Naive B cell (primary cell): ENCODE measurements around the gene KCNC3. TPM values are rescaled to one million over a fixed set of nuclear protein-coding genes. Genes with fewer than 3 reads are reported as not detected.
A peak's percentile ranks its signal among the peaks of the same experiment; 100 is the strongest.

ENCODE experiments used
- ATAC-seq, 2 donors: fragments of 150-1000 bp; cut with Tn5 transposase; 2 replicates each; pipeline ENCODE4 v1.10.0; 2021; ENCODE audit warnings: low read depth in 2 of 2, mild to moderate bottlenecking in 2 of 2, moderate library complexity in 2 of 2
- DNase-seq: peaks from one replicate; pipeline ENCODE4 v3.0.0; 2022
- H3K27ac Mint-ChIP-seq, 6 donors: one replicate each; pipeline ENCODE4 v1.8.0; 2020 to 2022; ENCODE audit warnings: mild to moderate bottlenecking in 6 of 6, mixed read lengths in 6 of 6, moderate library complexity in 5 of 6, inconsistent platforms in 2 of 6
- H3K27me3 Mint-ChIP-seq, 3 donors: one replicate each; pipeline ENCODE4 v1.8.0; 2021 to 2022; ENCODE audit warnings: mixed read lengths in 3 of 3, mild to moderate bottlenecking in 1 of 3
- H3K36me3 Mint-ChIP-seq, 2 donors: one replicate each; pipeline ENCODE4 v1.8.0; 2020 to 2022; ENCODE audit warnings: mixed read lengths in 2 of 2, inconsistent platforms in 1 of 2, mild to moderate bottlenecking in 1 of 2
- H3K4me1 Mint-ChIP-seq, 3 donors: one replicate each; pipeline ENCODE4 v1.8.0; 2020 to 2022; ENCODE audit warnings: mixed read lengths in 3 of 3, inconsistent platforms in 1 of 3, mild to moderate bottlenecking in 1 of 3, moderate library complexity in 1 of 3
- H3K4me3 Mint-ChIP-seq, 8 donors: one replicate each; pipeline ENCODE4 v1.8.0; 2020 to 2022; ENCODE audit warnings: mild to moderate bottlenecking in 8 of 8, mixed read lengths in 8 of 8, moderate library complexity in 8 of 8, inconsistent platforms in 2 of 8
- H3K9me3 Mint-ChIP-seq, 7 donors: one replicate each; pipeline ENCODE4 v1.8.0; 2020 to 2022; ENCODE audit warnings: mixed read lengths in 7 of 7, mild to moderate bottlenecking in 5 of 7, inconsistent platforms in 2 of 7, moderate library complexity in 1 of 7
- polyA plus RNA-seq, 6 donors: library from polyadenylated mRNA; unstranded; fragments of 300-500 nt; fragmentation: Illumina TruSeq; gene quantifications; one replicate each; pipeline ENCODE4 v1.2.3, GENCODE V29; 2021; ENCODE audit warnings: low read depth in 6 of 6

KCNC3 gene
- polyA plus RNA-seq, 6 donors from 2014 or later, result 0.08 to 0.12 TPM; not detected in 4

DNA sequence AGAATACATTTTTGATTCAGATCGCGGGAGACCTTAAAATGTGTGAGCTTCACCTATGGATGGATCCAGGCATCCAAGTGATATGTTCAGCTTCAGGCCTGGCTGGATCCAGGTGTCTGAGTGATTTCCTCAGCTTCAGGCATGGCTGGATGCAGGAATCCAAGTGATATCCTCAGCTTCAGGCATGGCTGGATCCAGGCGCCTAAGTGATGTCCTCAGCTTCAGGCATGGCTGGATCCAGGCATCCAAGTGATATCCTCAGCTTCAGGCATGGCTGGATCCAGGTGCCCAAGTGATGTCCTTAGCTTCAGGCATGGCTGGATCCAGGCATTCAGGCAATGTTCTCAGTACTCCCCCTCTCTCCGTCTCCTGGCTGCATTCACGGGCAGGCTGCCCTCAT lies 60.7 kb downstream of the KCNC3 start:
- no peak for ATAC-seq
- H3K4me3 Mint-ChIP-seq, result no peak overlapping the region
- peaks cover 0 to 5% (median 2%) of the 10 kb centered on the region in 7 donors for H3K9me3 Mint-ChIP-seq
- peaks cover 0 to 6% (median 6%) of the 10 kb centered on the region in 3 donors for H3K4me1 Mint-ChIP-seq
- H3K27ac Mint-ChIP-seq, result no peak overlapping the region
- peaks cover 0 to 8% of the 10 kb centered on the region in 2 donors for H3K36me3 Mint-ChIP-seq
- no peak for DNase-seq
- H3K27me3 Mint-ChIP-seq, result peaks cover 8 to 38% (median 35%) of the 10 kb centered on the region in 3 donors

DNA sequence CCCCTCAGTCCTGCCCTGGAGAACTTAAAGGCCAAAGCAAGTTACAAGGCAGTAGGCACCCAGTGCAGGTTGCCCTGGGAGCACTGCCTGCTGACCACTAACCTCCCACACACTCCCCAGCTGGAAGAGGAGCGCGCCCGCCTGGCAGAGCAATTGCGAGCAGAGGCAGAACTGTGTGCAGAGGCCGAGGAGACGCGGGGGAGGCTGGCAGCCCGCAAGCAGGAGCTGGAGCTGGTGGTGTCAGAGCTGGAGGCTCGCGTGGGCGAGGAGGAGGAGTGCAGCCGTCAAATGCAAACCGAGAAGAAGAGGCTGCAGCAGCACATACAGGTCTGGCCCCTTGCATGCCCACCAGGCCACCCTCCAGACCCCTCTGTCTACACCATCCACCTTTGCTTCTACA lies 61.1 kb downstream of the KCNC3 start:
- H3K4me1 Mint-ChIP-seq, result peaks cover 0 to 6% (median 6%) of the 10 kb centered on the region in 3 donors
- H3K36me3 Mint-ChIP-seq, result peaks cover 0 to 8% of the 10 kb centered on the region in 2 donors
- peaks cover 8 to 38% (median 35%) of the 10 kb centered on the region in 3 donors for H3K27me3 Mint-ChIP-seq
- DNase-seq (no peak), ATAC-seq (no peak)
- H3K4me3 Mint-ChIP-seq, result no peak overlapping the region
- no peak overlapping the region for H3K27ac Mint-ChIP-seq
- H3K9me3 Mint-ChIP-seq, result peaks cover 0 to 5% (median 2%) of the 10 kb centered on the region in 7 donors

DNA sequence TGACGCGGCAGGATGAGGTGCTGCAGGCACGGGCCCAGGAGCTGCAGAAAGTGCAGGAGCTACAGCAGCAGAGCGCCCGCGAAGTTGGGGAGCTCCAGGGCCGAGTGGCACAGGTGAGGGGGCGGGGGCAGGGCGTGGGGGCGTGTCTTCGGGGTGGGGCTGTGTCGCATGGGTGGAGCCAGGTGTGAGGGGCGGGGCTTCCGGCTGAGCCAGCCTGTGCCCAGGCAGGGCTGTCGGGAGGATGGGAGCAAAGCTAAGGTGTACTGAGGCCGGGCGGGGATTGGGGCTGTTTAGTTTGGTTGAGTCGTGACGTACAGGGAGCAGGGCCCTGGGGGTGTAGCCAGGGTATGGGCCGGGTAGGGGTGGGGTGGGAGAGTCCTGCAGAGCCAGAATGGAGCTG lies 62.3 kb downstream of the KCNC3 start:
- Mint-ChIP-seq H3K4me1 (peaks cover 0 to 4% (median under 1%) of the 10 kb centered on the region in 3 donors), H3K27ac (peak overlapping the region in 1 of 6 donors; percentile 14), H3K4me3 (no peak overlapping the region), H3K27me3 (peaks cover 8 to 39% (median 37%) of the 10 kb centered on the region in 3 donors), H3K36me3 (peaks cover 0 to 8% of the 10 kb centered on the region in 2 donors), H3K9me3 (peaks cover 0 to 4% (median 2%) of the 10 kb centered on the region in 7 donors)
- ATAC-seq (no peak), DNase-seq (no peak)

DNA sequence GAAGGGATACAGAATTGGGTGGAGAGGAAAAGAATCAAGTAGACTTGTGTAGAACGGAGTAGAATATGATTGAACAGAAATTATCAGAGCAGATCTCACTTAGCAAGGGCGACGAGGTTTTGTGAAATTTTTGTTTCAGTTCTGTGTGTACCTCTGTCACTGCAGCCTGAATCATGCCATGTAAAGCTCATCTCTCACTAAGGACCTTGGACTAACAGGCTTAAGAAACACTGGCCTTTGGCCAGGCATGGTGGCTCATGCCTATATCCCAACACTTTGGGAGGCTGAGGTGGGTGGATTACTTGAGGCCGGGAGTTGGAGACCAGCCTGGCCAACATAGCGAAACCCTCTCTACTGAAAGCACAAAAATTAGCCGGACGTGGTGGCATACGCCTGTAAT lies 63.1 kb downstream of the KCNC3 start:
- Mint-ChIP-seq H3K27me3 (peaks cover 8 to 36% (median 35%) of the 10 kb centered on the region in 3 donors), H3K4me1 (peaks cover 0 to 4% (median 0%) of the 10 kb centered on the region in 3 donors), H3K4me3 (no peak overlapping the region), H3K9me3 (peaks cover 0 to 4% (median 2%) of the 10 kb centered on the region in 7 donors), H3K27ac (no peak overlapping the region), H3K36me3 (peaks cover 0 to 8% of the 10 kb centered on the region in 2 donors)
- DNase-seq (no peak), ATAC-seq (no peak)

DNA sequence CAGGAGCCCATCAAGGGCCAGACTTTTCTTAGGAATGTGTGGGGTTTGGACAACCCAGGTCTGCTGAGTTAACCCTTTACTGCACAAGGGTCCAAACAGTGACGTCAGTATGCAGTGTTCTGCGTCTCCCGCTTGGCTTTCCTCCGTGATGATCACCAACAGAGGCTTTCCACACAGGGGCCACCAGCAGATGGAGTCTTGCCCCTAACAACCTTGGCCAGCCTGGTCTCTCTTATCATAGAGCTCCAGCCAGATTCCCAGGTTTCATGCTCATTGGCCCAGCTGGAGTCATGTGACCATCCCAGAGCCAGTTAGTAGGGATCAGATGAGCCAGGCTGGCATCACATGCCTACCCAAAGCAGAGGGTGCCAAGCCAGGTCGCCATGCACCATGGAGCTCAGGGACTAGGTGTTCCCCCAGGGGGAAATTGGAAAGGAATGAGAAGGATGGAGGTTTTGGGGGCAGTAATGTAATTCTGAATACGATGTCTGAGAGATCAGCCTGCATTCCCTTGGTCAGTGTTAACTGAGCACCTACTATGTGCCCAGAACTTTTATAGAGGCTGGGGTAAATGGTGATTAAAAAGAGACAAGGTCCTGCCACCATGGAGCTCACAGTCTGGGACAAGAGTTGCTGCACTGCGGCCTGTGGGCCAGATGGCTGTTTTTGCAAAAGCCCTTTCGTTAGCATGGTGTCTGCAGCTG lies 64.5 kb downstream of the KCNC3 start:
- peaks cover 0 to 4% (median 2%) of the 10 kb centered on the region in 7 donors for H3K9me3 Mint-ChIP-seq
- peaks cover 0 to 8% of the 10 kb centered on the region in 2 donors for H3K36me3 Mint-ChIP-seq

DNA sequence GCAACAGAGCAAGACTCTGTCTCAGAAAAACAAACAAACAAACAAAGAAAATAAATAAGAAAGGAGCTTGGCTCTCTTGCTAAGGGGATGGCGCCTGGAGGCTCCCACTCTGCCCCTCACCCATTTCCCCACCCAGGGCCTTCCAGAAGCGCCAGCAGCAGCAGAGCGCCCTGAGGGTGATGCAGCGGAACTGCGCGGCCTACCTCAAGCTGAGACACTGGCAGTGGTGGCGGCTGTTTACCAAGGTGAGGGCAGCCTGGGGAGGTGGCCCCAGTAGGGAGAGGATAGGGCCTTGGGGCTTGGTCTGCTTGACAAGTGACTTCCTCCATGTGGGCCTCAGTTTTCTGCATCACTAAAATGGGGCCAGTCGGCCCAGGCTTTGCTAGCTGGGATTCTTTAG lies 66.0 kb downstream of the KCNC3 start:
- Mint-ChIP-seq H3K4me3 (no peak overlapping the region), H3K36me3 (peaks cover 0 to 8% of the 10 kb centered on the region in 2 donors), H3K4me1 (peaks cover 0 to 4% (median 0%) of the 10 kb centered on the region in 3 donors), H3K27me3 (peaks cover 8 to 28% (median 28%) of the 10 kb centered on the region in 3 donors), H3K9me3 (peaks cover 0 to 4% (median 1%) of the 10 kb centered on the region in 7 donors), H3K27ac (no peak overlapping the region)
- no peak for ATAC-seq
- DNase-seq, result no peak

More for the DNA sequence above, 64.5 kb downstream of the KCNC3 start:
- H3K27me3 Mint-ChIP-seq, result peaks cover 8 to 35% (median 33%) of the 10 kb centered on the region in 3 donors
- peaks cover 0 to 4% (median 0%) of the 10 kb centered on the region in 3 donors for H3K4me1 Mint-ChIP-seq
- H3K27ac Mint-ChIP-seq, result no peak overlapping the region
- DNase-seq (no peak), ATAC-seq (no peak)
- peak overlapping the region in 1 of 8 donors; percentile 33 for H3K4me3 Mint-ChIP-seq

Other genes with a start within 250 kb of the KCNC3 start
- gene IZUMO2, start 166.1 kb downstream of the KCNC3 start, polyA plus RNA-seq, result not detected
- not detected for gene MYH14, start 125.8 kb downstream of the KCNC3 start, polyA plus RNA-seq
- 1 to 10 TPM in 3 of 6 donors, under 1 TPM in 2, not detected in 1; 0.38 to 1.8 (median 1.1) TPM for gene NAPSA, start 36.3 kb upstream of the KCNC3 start, polyA plus RNA-seq
- 100 to 1,000 TPM in 1 of 6 donors, 10 to 100 TPM in 5; 70.9 to 115 (median 76.1) TPM for gene NR1H2, start 47.1 kb upstream of the KCNC3 start, polyA plus RNA-seq
- gene POLD1, start 55.0 kb upstream of the KCNC3 start, polyA plus RNA-seq, result 10 to 100 TPM; 22.9 to 46.7 (median 32.1) TPM
- gene SPIB, start 89.6 kb upstream of the KCNC3 start, polyA plus RNA-seq, result 100 to 1,000 TPM; 218 to 343 (median 286) TPM
- 1 to 10 TPM in 3 of 6 donors, under 1 TPM in 2, not detected in 1; 0.44 to 6.6 (median 1.2) TPM for gene MYBPC2, start 103.5 kb upstream of the KCNC3 start, polyA plus RNA-seq
- 10 to 100 TPM in 1 of 6 donors, 1 to 10 TPM in 5; 7.0 to 11.9 (median 8.6) TPM for gene EMC10, start 147.1 kb upstream of the KCNC3 start, polyA plus RNA-seq
- gene GARIN5A, start 147.5 kb upstream of the KCNC3 start, polyA plus RNA-seq, result 1 to 10 TPM in 1 of 6 donors, under 1 TPM in 4, not detected in 1; 0.38 to 2.2 (median 0.50) TPM
- 10 to 100 TPM in 5 of 6 donors, 1 to 10 TPM in 1; 9.8 to 20.7 (median 12.2) TPM for gene JOSD2, start 181.8 kb upstream of the KCNC3 start, polyA plus RNA-seq
- not detected for gene ASPDH, start 184.5 kb upstream of the KCNC3 start, polyA plus RNA-seq
- under 1 TPM in 1 of 6 donors, not detected in 5; 0.10 TPM for gene LRRC4B, start 239.1 kb upstream of the KCNC3 start, polyA plus RNA-seq